Vein endothelial cell (primary cell): ENCODE data around the gene PLEKHH2. TPM values are rescaled to one million over a fixed set of nuclear protein-coding genes. Genes with fewer than 3 reads are reported as not detected.

Experiments used
- small RNA-seq: library from RNA; depleted of rRNA; stranded (forward); fragments of <200 nt; gene quantifications from one replicate; pipeline ENCODE3, GENCODE V24; 2012
- total RNA-seq: library from RNA; depleted of rRNA; stranded (reverse); fragments of >200 nt; gene quantifications from 2 replicates; pipeline ENCODE4 v1.2.3, GENCODE V29; 2012

PLEKHH2 gene
- total RNA-seq: 0.33 and 0.57 TPM in 2 replicates

GRCh38 chr2:43637030-43637803 lies at the start of gene PLEKHH2:
Gene PLEKHH2, plus strand, starts transcription at chr2:43637260. Its CDS starts 7,414 bp downstream, at chr2:43644674.

DNA sequence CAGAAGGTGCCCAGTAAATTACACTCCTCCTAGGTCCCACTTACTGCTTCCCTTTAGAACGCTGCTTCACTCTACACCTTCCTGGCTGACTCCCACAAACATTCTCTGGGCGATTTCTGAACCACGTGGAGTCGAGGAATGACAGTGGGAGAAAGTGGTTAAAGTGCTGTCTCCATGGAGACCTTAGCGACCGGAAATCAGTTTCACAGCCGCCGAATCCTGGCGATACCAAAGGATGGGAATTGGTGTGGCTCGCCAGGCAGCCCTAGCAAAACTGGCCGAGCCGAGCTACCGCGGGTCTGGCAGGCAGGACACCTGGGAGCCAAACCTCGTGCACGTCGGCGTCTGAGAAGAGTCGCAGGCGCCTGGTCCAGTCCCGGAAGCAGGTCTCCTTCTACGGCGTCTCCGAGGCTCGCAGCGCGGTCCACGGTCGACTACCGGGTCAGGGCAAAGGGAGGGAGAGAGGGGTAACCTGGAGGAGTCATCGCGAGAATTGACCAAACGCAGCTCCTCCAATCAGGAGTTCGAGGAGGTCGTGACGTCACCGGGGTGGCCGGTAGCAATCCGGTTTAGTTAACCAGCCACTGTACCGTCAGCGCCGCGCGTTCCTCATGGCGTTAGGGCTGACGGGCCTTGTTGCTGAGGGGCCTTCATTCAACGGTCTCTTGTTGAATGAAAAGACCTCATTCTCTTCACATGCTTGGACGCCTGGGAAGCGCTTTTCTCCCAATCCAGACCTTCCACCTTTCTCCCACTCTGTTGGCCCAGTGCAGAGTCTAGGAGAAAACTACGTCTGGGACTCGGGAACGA lies 41.3 kb upstream of the PLEKHH2 start, which contains the start of gene THADA:
Gene THADA (minus strand): TSS at position 436 of the 810 bp plus-strand sequence. CDS start 3,646 bp downstream, outside the sequence.

GRCh38 chr2:43676322-43677050 lies 39.4 kb downstream of the PLEKHH2 start, which contains the start of gene C1GALT1C1L:
Gene C1GALT1C1L, minus strand, starts transcription at chr2:43676429. Its CDS starts 107 bp downstream, at chr2:43676322.

DNA sequence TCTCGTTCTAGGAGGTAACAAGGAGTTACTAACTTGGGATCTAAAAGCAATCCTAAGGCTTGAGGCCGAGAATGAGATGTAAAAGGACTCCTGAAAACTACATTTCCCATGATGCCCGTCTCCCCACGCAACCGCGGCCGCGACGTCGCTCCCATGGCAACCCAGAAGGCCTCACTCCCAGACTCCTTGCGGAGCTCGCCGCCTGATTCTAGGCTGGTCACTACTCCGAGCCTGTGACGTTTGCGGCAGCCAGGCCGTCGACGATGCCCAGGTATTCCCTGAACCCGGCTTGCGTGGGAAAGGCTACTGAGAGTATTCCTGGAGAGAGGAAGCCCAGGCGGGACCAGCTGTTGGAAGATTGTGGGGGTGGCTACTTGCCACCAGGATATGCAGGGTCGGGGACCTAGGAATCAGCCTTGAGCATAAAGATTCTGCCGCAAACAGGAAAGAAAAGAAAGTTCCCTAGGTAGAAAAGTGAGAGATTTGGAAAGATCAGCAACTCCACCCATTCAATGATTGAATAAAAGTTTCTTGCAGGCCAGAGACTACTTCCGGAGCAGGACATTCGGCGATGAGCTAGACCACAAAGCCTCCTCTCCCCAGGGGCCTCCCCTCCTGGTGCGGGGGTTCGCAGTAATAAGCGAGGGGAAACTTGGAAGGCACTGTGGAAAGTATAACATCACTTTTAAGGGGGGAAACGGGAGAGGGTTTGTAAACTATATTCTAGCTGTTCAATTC lies 137.0 kb downstream of the PLEKHH2 start, which contains the start of gene DYNC2LI1:
Gene DYNC2LI1 (plus strand): TSS at position 164 of the 738 bp plus-strand sequence. CDS start 100 bp downstream, at position 264.

Small RNAs within 50 kb of the gene (small RNA-seq; reads per million reads assigned to genes)
- not detected for gene RF00019
- gene RN7SKP66: not detected

Other genes starting within 250 kb of the PLEKHH2 start
- gene THADA, start 41.2 kb upstream of the PLEKHH2 start, total RNA-seq: 21.6 and 21.8 TPM in 2 replicates
- 0.19 and 0.33 TPM in 2 replicates for gene C1GALT1C1L, start 39.2 kb downstream of the PLEKHH2 start, total RNA-seq
- gene DYNC2LI1, start 136.8 kb downstream of the PLEKHH2 start, total RNA-seq: 10.6 and 14.4 TPM in 2 replicates
- not detected in 2 replicates for gene ABCG5, start 201.6 kb downstream of the PLEKHH2 start, total RNA-seq
- gene ABCG8, start 201.7 kb downstream of the PLEKHH2 start, total RNA-seq: not detected in 2 replicates